DND-41 (cell line): Measurements from ENCODE around the gene IL4R.

Source experiments
- ATAC-seq: fragments of 200-7000 bp; cut with Tn5 transposase; 3 replicates; pipeline ENCODE4 v1.9.1; 2021; ENCODE audit warnings: low read depth; ENCODE audit not compliant: insufficient read depth
- DNase-seq: peaks from one replicate; pipeline ENCODE4 v3.0.0-alpha.2; 2020
- H2AFZ ChIP-seq: 2 replicates; pipeline ENCODE4 v1.6.0; 2012; ENCODE audit warnings: low read depth, low read length
- H3K27ac ChIP-seq: 2 replicates; pipeline ENCODE4 v1.5.1; 2012; ENCODE audit warnings: low read length, inconsistent platforms
- H3K27me3 ChIP-seq: fragments of 200-600 bp; sonication (generic); 2 replicates; pipeline ENCODE4 v1.6.0; 2012; ENCODE audit warnings: low read length, mild to moderate bottlenecking, inconsistent platforms; ENCODE audit not compliant: insufficient read depth, poor library complexity
- H3K36me3 ChIP-seq: 2 replicates; pipeline ENCODE4 v1.5.1; 2012; ENCODE audit warnings: low read length, inconsistent platforms; ENCODE audit not compliant: insufficient read depth
- H3K4me1 ChIP-seq: 2 replicates; pipeline ENCODE4 v1.5.1; 2012; ENCODE audit warnings: mild to moderate bottlenecking, low read length; ENCODE audit not compliant: insufficient read depth
- H3K4me2 ChIP-seq: 2 replicates; pipeline ENCODE4 v1.6.0; 2012; ENCODE audit warnings: mild to moderate bottlenecking, moderate library complexity, low read length, inconsistent platforms; ENCODE audit not compliant: insufficient read depth
- H3K4me3 ChIP-seq, 2 experiments: fragments of 200-600 bp in 1 of 2; shearing (Covaris generic) in 1 of 2; 2 replicates each; pipeline ENCODE4 v1.5.1; 2012 to 2016; ENCODE audit warnings: inconsistent platforms in 2 of 2, low read length in 2 of 2, mild to moderate bottlenecking in 2 of 2, low read depth in 1 of 2, moderate library complexity in 1 of 2
- H3K79me2 ChIP-seq: 2 replicates; pipeline ENCODE4 v1.6.0; 2012; ENCODE audit warnings: low read length, inconsistent platforms; ENCODE audit not compliant: insufficient read depth
- H3K9ac ChIP-seq: 2 replicates; pipeline ENCODE4 v1.6.0; 2012; ENCODE audit warnings: low read depth, mild to moderate bottlenecking, inconsistent platforms, low read length, moderate library complexity
- H3K9me3 ChIP-seq: 2 replicates; pipeline ENCODE4 v1.5.1; 2012; ENCODE audit warnings: low read length, moderate library complexity, mild to moderate bottlenecking, inconsistent platforms; ENCODE audit not compliant: insufficient read depth, severe bottlenecking
- H4K20me1 ChIP-seq: 2 replicates; pipeline ENCODE4 v1.6.0; 2012; ENCODE audit warnings: low read length; ENCODE audit not compliant: insufficient read depth
- EZH2 ChIP-seq: IDR thresholded peaks from 3 replicates; pipeline ENCODE4 v1.6.1; 2012; ENCODE audit warnings: borderline replicate concordance, low read depth, mild to moderate bottlenecking, moderate library complexity, low read length, inconsistent platforms; ENCODE audit not compliant: severe bottlenecking
- TF ChIP-seq, protein P1 (sequence below): IDR thresholded peaks from 2 replicates; pipeline ENCODE4 v1.5.1; 2012; ENCODE audit warnings: borderline replicate concordance, low read length, moderate library complexity, mild to moderate bottlenecking; ENCODE audit not compliant: poor library complexity, severe bottlenecking; ENCODE audit errors: extremely low read depth

IL4R gene

DNA sequence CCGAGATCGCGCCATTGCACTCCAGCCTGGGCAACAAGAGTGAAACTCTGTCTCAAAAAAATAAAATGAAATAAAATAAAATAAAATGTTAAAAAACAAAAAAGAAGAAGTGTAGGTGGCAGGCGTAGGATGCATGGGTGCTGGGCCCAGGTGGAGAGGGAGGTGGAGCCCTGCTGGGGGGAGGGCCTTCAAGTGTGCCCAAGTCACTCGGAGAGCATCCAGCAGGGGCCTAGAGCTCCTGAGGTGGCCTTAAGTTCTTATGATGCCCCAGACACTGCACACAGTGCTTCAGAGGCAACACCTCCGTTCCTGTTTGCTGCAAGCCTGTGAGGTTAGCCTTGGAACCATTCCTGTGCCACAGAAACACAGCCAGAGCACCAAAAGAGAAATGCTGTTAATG, 23.2 kb downstream of the IL4R start:
- Histone ChIP-seq H3K4me3 (no peak overlapping the region), H3K27ac (no peak overlapping the region), H3K36me3 (peaks cover 56% of the 10 kb centered on the region), H2AFZ (no peak overlapping the region), H3K9ac (no peak overlapping the region), H4K20me1 (0 out of 2 replicates have a peak, but pooled peaks cover 4% of the 10 kb centered on the region), H3K9me3 (no peaks in the 10 kb centered on the region), H3K4me2 (no peak overlapping the region), H3K4me1 (no peaks in the 10 kb centered on the region), H3K27me3 (no peaks in the 10 kb centered on the region), H3K79me2 (peaks cover 36% of the 10 kb centered on the region)
- ATAC-seq: no peak
- TF ChIP-seq, protein P1, sequence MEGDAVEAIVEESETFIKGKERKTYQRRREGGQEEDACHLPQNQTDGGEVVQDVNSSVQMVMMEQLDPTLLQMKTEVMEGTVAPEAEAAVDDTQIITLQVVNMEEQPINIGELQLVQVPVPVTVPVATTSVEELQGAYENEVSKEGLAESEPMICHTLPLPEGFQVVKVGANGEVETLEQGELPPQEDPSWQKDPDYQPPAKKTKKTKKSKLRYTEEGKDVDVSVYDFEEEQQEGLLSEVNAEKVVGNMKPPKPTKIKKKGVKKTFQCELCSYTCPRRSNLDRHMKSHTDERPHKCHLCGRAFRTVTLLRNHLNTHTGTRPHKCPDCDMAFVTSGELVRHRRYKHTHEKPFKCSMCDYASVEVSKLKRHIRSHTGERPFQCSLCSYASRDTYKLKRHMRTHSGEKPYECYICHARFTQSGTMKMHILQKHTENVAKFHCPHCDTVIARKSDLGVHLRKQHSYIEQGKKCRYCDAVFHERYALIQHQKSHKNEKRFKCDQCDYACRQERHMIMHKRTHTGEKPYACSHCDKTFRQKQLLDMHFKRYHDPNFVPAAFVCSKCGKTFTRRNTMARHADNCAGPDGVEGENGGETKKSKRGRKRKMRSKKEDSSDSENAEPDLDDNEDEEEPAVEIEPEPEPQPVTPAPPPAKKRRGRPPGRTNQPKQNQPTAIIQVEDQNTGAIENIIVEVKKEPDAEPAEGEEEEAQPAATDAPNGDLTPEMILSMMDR: no peak
- no peak for TF ChIP-seq EZH2
- no peak for DNase-seq

DNA sequence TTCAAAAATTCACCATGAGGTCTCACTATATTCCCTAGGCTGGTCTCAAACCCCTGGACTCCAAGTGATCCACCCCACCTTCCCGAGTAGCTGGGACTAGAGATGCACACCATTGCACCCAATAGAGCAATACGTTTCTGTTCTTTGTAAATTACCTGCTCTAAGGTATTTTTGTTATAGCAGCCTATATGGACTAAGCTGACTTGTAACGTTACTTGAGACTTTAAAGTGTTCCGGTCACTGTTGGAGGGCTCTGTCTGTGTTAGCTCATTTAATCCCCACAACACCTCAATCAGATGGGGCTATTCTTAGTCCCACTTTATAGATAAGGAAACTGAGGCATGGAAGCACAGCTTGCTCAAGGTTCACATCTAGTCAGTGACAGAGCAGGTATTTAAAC, 25.4 kb downstream of the IL4R start:
- Histone ChIP-seq H3K9ac (no peak overlapping the region), H3K27me3 (no peaks in the 10 kb centered on the region), H2AFZ (no peak overlapping the region), H3K9me3 (no peaks in the 10 kb centered on the region), H4K20me1 (0 out of 2 replicates have a peak, but pooled peaks cover 4% of the 10 kb centered on the region), H3K79me2 (peaks cover 25% of the 10 kb centered on the region), H3K4me3 (no peak overlapping the region), H3K36me3 (peaks cover 61% of the 10 kb centered on the region), H3K27ac (no peak overlapping the region), H3K4me2 (no peak overlapping the region), H3K4me1 (no peaks in the 10 kb centered on the region)
- ATAC-seq (no peak), DNase-seq (no peak)
- TF ChIP-seq, protein P1: no peak

DNA sequence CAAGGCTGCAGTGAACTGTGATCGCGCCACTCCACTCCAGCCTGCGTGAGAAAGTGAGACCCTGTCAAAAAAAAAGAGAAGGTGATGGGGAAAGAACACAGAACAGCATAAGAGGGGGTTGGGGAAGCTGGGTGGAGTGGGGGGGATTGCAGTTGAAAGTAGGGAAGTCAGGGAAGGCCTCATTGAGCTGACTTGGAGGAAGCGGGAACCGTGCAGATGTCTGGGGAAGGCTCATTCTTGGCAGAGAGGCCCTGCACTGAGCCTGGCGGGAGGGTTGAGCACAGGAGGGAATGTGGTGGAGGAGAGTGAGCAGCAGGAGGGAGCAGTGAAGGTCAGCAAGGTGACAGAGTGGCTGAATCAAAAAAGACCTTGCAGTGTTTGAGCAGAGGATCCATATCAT, 26.9 kb downstream of the IL4R start:
- Histone ChIP-seq H3K9me3 (no peaks in the 10 kb centered on the region), H3K4me1 (no peaks in the 10 kb centered on the region), H3K36me3 (peaks cover 59% of the 10 kb centered on the region), H2AFZ (no peak overlapping the region), H3K27me3 (no peaks in the 10 kb centered on the region), H4K20me1 (no peaks in the 10 kb centered on the region), H3K9ac (no peak overlapping the region), H3K27ac (no peak overlapping the region), H3K4me3 (no peak overlapping the region), H3K4me2 (no peak overlapping the region), H3K79me2 (peaks cover 12% of the 10 kb centered on the region)
- no peak for ATAC-seq
- no peak for DNase-seq
- TF ChIP-seq, protein P1: no peak
- TF ChIP-seq EZH2: no peak

DNA sequence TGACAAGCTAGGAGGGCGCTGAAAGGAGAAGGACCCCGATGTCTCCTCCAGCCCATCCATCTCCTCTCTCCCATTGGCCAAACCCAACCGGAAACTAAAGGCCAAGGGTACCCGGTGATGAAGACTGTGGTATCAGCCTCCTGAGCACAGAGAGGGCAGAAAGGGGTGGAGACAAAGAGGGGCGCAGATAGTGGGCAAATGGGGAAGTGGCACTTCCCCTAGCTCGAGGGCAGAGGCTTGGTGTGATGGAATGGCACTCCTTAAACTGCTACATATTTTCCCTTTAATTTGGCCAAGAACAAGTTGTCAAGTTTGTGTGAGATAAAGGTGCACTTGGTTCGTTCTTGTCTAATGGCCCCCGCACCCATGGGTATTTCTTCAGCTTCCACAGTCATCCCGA, 27.8 kb downstream of the IL4R start:
- H2AFZ ChIP-seq: no peak overlapping the region
- no peaks in the 10 kb centered on the region for H3K9me3 ChIP-seq
- no peak for ATAC-seq
- H4K20me1 ChIP-seq: no peaks in the 10 kb centered on the region
- no peak overlapping the region for H3K9ac ChIP-seq
- H3K4me2 ChIP-seq: no peak overlapping the region
- H3K4me3 ChIP-seq: no peak overlapping the region
- no peak for TF ChIP-seq EZH2
- TF ChIP-seq, protein P1: no peak
- no peak overlapping the region for H3K27ac ChIP-seq
- no peaks in the 10 kb centered on the region for H3K4me1 ChIP-seq
- peaks cover 63% of the 10 kb centered on the region for H3K36me3 ChIP-seq
- H3K27me3 ChIP-seq: no peaks in the 10 kb centered on the region
- no peak for DNase-seq
- peaks cover 7% of the 10 kb centered on the region for H3K79me2 ChIP-seq
